Left ventricle myocardium superior (tissue), 1 donor: ENCODE measurements around the gene SELENOV. TPM values are rescaled to one million over a fixed set of nuclear protein-coding genes. Genes with fewer than 3 reads are reported as not detected.

Source experiments
- ATAC-seq: fragments of 200-7000 bp; cut with Tn5 transposase; one replicate; pipeline ENCODE4 v1.9.1; 2020; ENCODE audit warnings: mild to moderate bottlenecking, moderate library complexity
- DNase-seq: peaks from one replicate; pipeline ENCODE4 v3.0.0-alpha.2; 2020
- intact Hi-C: fragments of 100-400 bp; cut with micrococcal nuclease; formaldehyde crosslinking; loops from one replicate; pipeline ENCODE4 v1.11.0; 2022
- total RNA-seq: library from RNA; stranded (reverse); fragmentation: NEBNext Ultra II Directional; extraction: Animal tissue kit (Norgen Biotek cat#: 25700); gene quantifications from one replicate; pipeline ENCODE4 v1.2.1, GENCODE V29; 2021
- donor health status: DM: no; HTN: yes; CAD: no; lungs with severe emphysema.

The SELENOV gene
- total RNA-seq, 1 donor from 2014 or later, result not detected

- no peak for DNase-seq
- intact Hi-C loops, result loop anchor here (10.0 kb wide), 1 partner anchor 45 kb away; the partner anchor contains the start of gene EID2B
- no peak for ATAC-seq
Observed at GRCh38 chr19:39489756-39490155, 25.2 kb upstream of the SELENOV start.

DNA sequence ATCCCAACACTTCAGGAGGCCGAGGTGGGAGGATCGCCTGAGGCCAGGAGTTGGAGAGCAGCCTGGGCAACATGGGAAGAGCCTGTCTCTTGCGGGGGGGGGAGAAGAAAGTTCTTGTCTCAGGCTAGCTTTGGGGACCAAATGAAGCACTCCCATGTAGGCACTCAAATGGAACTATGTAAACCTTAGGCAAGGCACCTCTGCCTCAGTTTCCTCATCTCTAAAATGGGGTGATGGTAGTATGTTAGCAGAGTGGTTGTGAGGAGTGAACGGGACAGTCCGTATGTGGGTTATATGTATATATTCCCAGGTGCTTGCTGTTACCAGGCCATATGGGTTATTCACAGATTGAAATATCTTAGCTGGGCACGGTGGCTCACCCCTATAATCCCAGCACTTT lies 22.7 kb upstream of the SELENOV start:
- ATAC-seq (no peak), DNase-seq (no peak)
- intact Hi-C loops, result no loop called here

- ATAC-seq, result no peak
Observed at GRCh38 chr19:39492788-39493187, 22.2 kb upstream of the SELENOV start.

GRCh38 chr19:39494661-39495060 lies 20.3 kb upstream of the SELENOV start:
- ATAC-seq, result no peak
- DNase-seq, result no peak
- intact Hi-C loops, result no loop called here

More at GRCh38 chr19:39492788-39493187, 22.2 kb upstream of the SELENOV start:
- DNase-seq, result no peak
- intact Hi-C loops, result no loop called here

DNA sequence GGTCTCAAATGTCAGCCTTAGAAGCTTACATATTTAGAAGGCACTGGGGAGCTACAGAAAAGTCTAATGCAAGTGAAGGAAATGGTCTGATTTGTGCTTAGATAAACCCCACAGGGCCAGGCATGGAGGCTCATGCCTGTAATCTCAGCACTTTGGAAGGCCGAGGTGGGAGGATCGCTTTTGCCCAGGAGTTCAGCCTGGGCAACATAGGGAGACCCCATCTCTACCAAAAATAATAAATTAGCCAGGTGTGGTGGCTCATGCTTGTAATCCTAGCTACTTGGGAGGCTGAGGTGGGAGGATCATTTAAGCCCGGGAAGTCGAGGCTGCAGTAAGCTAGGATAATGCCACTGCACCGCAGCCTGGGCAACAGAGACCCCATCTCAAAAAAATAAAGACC lies 18.9 kb upstream of the SELENOV start:
- DNase-seq (no peak), ATAC-seq (no peak)
- intact Hi-C loops, result no loop called here

- no peak for DNase-seq
- ATAC-seq, result no peak
- intact Hi-C loops, result no loop called here
Observed at GRCh38 chr19:39497701-39497995, 17.3 kb upstream of the SELENOV start.

- ATAC-seq (peak; percentile 49), DNase-seq (peak; percentile 43)
- intact Hi-C loops, result no loop called here
Observed at GRCh38 chr19:39497996-39498797, 16.7 kb upstream of the SELENOV start.

DNA sequence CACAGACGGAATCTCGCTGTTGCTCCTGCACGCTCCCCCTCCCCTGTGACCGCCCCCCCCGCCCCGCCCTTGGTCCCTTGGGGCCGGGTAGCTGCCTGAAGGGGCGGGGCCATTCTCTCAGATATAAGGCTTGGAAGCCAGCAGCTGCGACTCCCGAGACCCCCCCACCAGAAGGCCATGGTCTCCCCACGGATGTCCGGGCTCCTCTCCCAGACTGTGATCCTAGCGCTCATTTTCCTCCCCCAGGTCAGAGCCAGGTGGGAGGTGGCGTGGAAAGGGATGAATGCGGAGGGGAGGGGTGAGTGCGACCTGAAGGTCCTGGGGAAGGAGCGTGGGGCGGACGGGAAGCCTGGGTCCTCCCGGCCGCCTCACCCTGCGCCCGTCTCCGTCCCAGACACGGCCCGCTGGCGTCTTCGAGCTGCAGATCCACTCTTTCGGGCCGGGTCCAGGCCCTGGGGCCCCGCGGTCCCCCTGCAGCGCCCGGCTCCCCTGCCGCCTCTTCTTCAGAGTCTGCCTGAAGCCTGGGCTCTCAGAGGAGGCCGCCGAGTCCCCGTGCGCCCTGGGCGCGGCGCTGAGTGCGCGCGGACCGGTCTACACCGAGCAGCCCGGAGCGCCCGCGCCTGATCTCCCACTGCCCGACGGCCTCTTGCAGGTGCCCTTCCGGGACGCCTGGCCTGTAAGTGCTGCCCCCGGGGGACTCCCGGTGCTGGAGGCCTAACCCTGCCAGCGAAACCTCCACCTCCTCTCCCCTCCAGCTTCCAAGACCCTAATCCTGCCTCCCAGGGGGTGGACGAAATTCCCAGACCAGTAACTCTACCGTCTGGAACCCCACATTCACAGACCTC lies 15.9 kb upstream of the SELENOV start, which contains the start of gene DLL3:
Gene DLL3 (plus strand): TSS at position 150 of the 845 bp plus-strand sequence. CDS start 28 bp downstream, at position 178.
- DNase-seq (no peak), ATAC-seq (no peak)
- intact Hi-C loops, result no loop called here

- intact Hi-C loops, result no loop called here
- no peak for DNase-seq
- ATAC-seq, result no peak
Observed at GRCh38 chr19:39499932-39500331, 15.0 kb upstream of the SELENOV start.

DNA sequence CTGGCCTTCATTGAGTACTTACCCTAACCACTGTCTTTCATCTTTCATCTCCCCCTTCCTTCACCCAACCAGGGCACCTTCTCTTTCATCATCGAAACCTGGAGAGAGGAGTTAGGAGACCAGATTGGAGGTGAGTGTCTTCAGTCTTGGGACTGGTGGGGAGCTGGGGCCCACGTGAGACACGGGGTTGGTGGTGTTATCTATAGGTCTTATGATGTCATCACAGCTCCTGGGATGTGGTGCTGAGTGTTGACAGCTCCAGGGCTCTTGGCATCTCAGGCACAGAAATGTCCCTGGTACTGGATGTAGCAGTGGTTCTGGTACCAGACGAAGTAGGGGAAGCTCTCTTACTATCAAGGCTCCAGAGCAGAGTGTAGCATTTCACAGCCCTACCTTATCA lies 14.4 kb upstream of the SELENOV start:
- ATAC-seq, result no peak
- no peak for DNase-seq
- intact Hi-C loops, result no loop called here

- no peak for DNase-seq
- ATAC-seq, result no peak
- intact Hi-C loops, result no loop called here
Observed at GRCh38 chr19:39501340-39501739, 13.6 kb upstream of the SELENOV start.

GRCh38 chr19:39502640-39503417 lies 12.1 kb upstream of the SELENOV start:
- peak; percentile 79 for ATAC-seq
- intact Hi-C loops, result no loop called here
- peak; percentile 79 for DNase-seq

DNA sequence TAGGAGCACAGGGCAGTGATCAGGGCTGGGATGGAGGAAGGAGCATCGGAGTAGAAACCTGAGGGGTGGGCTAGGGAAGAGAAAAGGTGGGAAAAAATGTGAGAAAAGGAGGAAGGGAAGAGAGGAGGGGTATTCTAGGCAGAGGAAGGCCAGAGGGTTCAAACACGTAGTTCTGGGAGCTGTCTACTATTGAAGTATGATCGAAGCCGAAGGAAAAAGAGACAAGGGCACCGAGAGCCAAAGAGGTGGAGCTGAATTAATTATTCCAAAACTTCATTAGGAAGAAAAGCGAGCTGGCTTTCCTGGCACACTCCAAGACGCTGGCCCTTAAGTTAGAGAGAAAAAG lies 8.4 kb upstream of the SELENOV start:
- intact Hi-C loops, result no loop called here

GRCh38 chr19:39506944-39507714 lies 7.8 kb upstream of the SELENOV start:
- DNase-seq (peak; percentile 57), ATAC-seq (peak; percentile 64)
- intact Hi-C loops, result no loop called here

More for the DNA sequence above, 8.4 kb upstream of the SELENOV start:
- ATAC-seq (no peak), DNase-seq (no peak)

GRCh38 chr19:39507715-39508364 lies 7.1 kb upstream of the SELENOV start:
- intact Hi-C loops, result no loop called here
- no peak for ATAC-seq
- no peak for DNase-seq

DNA sequence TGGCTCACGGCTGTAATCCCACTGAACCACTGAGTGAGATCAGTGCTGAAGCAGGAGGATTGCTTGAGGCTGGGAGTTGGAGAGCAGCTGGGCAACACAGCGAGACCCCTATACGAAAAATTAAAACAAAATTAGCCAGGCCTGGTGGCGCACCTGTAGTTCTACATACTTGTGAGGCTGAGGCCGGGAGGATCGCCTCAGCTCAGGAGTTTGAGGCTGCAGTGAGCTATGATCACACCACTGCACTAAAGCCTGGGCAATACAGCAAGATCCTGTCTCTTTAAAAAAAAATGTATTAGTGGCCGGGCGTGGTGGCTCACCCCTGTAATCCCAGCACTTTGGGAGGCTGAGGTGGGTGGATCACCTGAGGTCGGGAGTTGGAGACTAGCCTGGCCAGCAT lies 6.3 kb upstream of the SELENOV start:
- intact Hi-C loops, result no loop called here
- DNase-seq, result no peak

DNA sequence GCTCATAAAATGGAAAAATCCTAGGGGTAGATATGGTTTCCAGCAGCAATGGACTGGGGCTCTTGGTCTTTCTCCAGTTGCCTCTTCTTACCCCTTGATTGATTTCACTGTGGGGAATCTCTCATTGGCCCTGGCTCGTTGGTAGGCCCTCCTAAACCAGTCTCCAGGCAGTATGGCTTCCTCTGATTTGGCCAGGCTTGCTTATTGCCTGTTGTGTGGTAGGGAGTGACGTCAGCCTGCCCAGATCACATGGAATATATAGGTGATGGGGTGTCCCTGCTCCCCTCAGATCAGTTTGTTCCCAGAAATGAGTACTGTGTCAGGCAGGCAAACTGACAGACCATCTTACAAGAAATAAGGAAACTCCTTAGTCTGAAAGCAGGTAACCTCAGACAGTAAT lies 5.7 kb upstream of the SELENOV start:
- intact Hi-C loops, result no loop called here
- ATAC-seq (no peak), DNase-seq (no peak)

More for the DNA sequence above, 6.3 kb upstream of the SELENOV start:
- no peak for ATAC-seq

- ATAC-seq, result no peak
- no peak for DNase-seq
- intact Hi-C loops, result no loop called here
Observed at GRCh38 chr19:39512988-39513387, 2.0 kb upstream of the SELENOV start.
